ENCODE measurements around the gene BCOR. TPM values are rescaled to one million over a fixed set of nuclear protein-coding genes. Genes with fewer than 3 reads are reported as not detected.

Gene BCOR
- total RNA-seq, 1 experiment from 2014 or later: 7.5 TPM

- TF ChIP-seq, protein P1, sequence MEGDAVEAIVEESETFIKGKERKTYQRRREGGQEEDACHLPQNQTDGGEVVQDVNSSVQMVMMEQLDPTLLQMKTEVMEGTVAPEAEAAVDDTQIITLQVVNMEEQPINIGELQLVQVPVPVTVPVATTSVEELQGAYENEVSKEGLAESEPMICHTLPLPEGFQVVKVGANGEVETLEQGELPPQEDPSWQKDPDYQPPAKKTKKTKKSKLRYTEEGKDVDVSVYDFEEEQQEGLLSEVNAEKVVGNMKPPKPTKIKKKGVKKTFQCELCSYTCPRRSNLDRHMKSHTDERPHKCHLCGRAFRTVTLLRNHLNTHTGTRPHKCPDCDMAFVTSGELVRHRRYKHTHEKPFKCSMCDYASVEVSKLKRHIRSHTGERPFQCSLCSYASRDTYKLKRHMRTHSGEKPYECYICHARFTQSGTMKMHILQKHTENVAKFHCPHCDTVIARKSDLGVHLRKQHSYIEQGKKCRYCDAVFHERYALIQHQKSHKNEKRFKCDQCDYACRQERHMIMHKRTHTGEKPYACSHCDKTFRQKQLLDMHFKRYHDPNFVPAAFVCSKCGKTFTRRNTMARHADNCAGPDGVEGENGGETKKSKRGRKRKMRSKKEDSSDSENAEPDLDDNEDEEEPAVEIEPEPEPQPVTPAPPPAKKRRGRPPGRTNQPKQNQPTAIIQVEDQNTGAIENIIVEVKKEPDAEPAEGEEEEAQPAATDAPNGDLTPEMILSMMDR (IDR thresholded peaks at IDR 0.05; ENCODE audit: unreplicated experiment): no peak
- POLR2A ChIA-PET: no interaction called here
- intact Hi-C loops (cut with micrococcal nuclease): no loop called here
- Mint-ChIP-seq H3K27me3 (ENCODE audit: insufficient read depth, unreplicated experiment) (peaks cover 9% of the 10 kb centered on the region), H3K4me1 (ENCODE audit: insufficient read depth, unreplicated experiment) (peaks cover 6% of the 10 kb centered on the region), H3K9me3 (ENCODE audit: unreplicated experiment) (peaks cover 7% of the 10 kb centered on the region), H3K4me3 (ENCODE audit: unreplicated experiment) (no peak overlapping the region), H3K27ac (ENCODE audit: low read depth, unreplicated experiment) (no peak overlapping the region), H3K36me3 (ENCODE audit: insufficient read depth, unreplicated experiment) (no peaks in the 10 kb centered on the region)
- no peak for DNase-seq (ENCODE audit: unreplicated experiment)
- CTCF ChIA-PET: no interaction called here
- BruUV-seq (replicated peaks): no TSS peak
Observed at GRCh38 chrX:40008791-40009461, 88.8 kb downstream of the BCOR start.

GRCh38 chrX:40007756-40008705 is 89.7 kb downstream of the BCOR start:
- CTCF ChIA-PET: interaction anchor here (0.6 kb wide), 1 partner anchor 363 kb away, joined by 4 read pairs; no protein-coding TSS in a partner anchor
- POLR2A ChIA-PET: no interaction called here
- no TSS peak for BruUV-seq (replicated peaks)
- no peak for DNase-seq (ENCODE audit: unreplicated experiment)
- Mint-ChIP-seq H3K27me3 (ENCODE audit: insufficient read depth, unreplicated experiment) (peaks cover 13% of the 10 kb centered on the region), H3K4me1 (ENCODE audit: insufficient read depth, unreplicated experiment) (peaks cover 6% of the 10 kb centered on the region), H3K27ac (ENCODE audit: low read depth, unreplicated experiment) (no peak overlapping the region), H3K9me3 (ENCODE audit: unreplicated experiment) (peaks cover 7% of the 10 kb centered on the region), H3K36me3 (ENCODE audit: insufficient read depth, unreplicated experiment) (no peaks in the 10 kb centered on the region), H3K4me3 (ENCODE audit: unreplicated experiment) (no peak overlapping the region)
- intact Hi-C loops (cut with micrococcal nuclease): no loop called here
- TF ChIP-seq, protein P1 (IDR thresholded peaks at IDR 0.05; ENCODE audit: unreplicated experiment): no peak

DNA sequence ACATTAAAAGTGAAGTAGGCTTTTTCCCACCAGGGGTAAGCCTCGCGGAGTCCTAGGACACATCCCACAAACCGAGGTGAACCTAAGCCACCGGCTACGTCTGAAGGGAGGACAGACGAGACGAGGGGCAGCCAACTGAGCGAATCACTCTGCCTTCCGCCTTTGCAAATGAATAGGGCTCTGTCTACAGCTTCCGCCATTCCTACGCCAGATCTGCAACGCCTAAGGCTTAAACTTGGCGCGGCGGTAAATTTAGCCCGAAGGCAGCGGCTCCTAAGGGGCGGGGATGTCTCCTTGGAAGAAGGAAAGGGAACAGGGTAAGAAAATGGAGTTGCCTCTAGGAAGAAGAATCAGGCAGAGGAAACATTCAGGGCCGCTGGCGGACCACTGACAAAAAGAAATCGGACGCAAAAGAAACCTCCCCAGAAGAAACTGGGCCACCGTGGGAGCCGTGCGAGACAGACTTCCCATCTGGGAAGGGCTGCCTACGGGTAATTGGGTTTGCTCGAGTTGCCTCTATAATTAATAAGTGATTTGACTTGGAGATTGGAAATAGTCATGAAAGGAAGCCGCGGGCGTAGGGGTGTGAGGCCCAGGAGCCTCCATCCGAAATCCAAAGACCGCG is 90.5 kb downstream of the BCOR start:
- peaks cover 7% of the 10 kb centered on the region for H3K9me3 Mint-ChIP-seq (ENCODE audit: unreplicated experiment)
- CTCF ChIA-PET: no interaction called here
- BruUV-seq (replicated peaks): no TSS peak

More for the DNA sequence above, 90.5 kb downstream of the BCOR start:
- no peak overlapping the region for H3K27ac Mint-ChIP-seq (ENCODE audit: low read depth, unreplicated experiment)
- intact Hi-C loops (cut with micrococcal nuclease): no loop called here
- peaks cover 13% of the 10 kb centered on the region for H3K27me3 Mint-ChIP-seq (ENCODE audit: insufficient read depth, unreplicated experiment)
- TF ChIP-seq, protein P1 (IDR thresholded peaks at IDR 0.05; ENCODE audit: unreplicated experiment): no peak
- H3K4me1 Mint-ChIP-seq (ENCODE audit: insufficient read depth, unreplicated experiment): peaks cover 6% of the 10 kb centered on the region
- H3K4me3 Mint-ChIP-seq (ENCODE audit: unreplicated experiment): no peak overlapping the region
- POLR2A ChIA-PET: no interaction called here
- DNase-seq (ENCODE audit: unreplicated experiment): no peak
- no peaks in the 10 kb centered on the region for H3K36me3 Mint-ChIP-seq (ENCODE audit: insufficient read depth, unreplicated experiment)
